Measurements from ENCODE around the gene PSG6.
"Not testable (repeated sequence)": the region's sequence is repeated elsewhere in the genome, so short reads cannot be mapped to it uniquely, and the experiment has no call there.

The PSG6 gene

GRCh38 chr19:42917634-42918033 is at the start of gene PSG6:
PSG6 (minus strand) TSS chr19:42917894; CDS start chr19:42917792, 102 bp downstream.
- DNase-seq = not testable (repeated sequence)

- DNase-seq = no peak
Observed at GRCh38 chr19:42965176-42965575, 47.5 kb upstream of the PSG6 start.

- DNase-seq = no peak
Observed at GRCh38 chr19:42961119-42961518, 43.4 kb upstream of the PSG6 start.

- DNase-seq = not testable (repeated sequence)
Observed at GRCh38 chr19:42952126-42952525, 34.4 kb upstream of the PSG6 start.

- not testable (repeated sequence) for DNase-seq
Observed at GRCh38 chr19:42951476-42951875, 33.8 kb upstream of the PSG6 start.

- DNase-seq = no peak
Observed at GRCh38 chr19:42942187-42942789, 24.6 kb upstream of the PSG6 start.

GRCh38 chr19:42937107-42937506 is 19.4 kb upstream of the PSG6 start, which contains the start of gene PSG7:
PSG7 (minus strand) TSS chr19:42937207; CDS start chr19:42937076, 131 bp downstream.
- not testable (repeated sequence) for DNase-seq

GRCh38 chr19:42934726-42935125 is 17.0 kb upstream of the PSG6 start:
- not testable (repeated sequence) for DNase-seq

GRCh38 chr19:42934183-42934582 is 16.5 kb upstream of the PSG6 start:
- DNase-seq = not testable (repeated sequence)

GRCh38 chr19:42933412-42933811 is 15.7 kb upstream of the PSG6 start:
- not testable (repeated sequence) for DNase-seq

GRCh38 chr19:42932485-42933101 is 14.9 kb upstream of the PSG6 start:
- DNase-seq = not testable (repeated sequence)

GRCh38 chr19:42930214-42930613 is 12.5 kb upstream of the PSG6 start:
- not testable (repeated sequence) for DNase-seq

- DNase-seq = no peak
Observed at GRCh38 chr19:42928896-42929295, 11.2 kb upstream of the PSG6 start.

GRCh38 chr19:42926781-42927180 is 9.1 kb upstream of the PSG6 start:
- no peak for DNase-seq

GRCh38 chr19:42923106-42923505 is 5.4 kb upstream of the PSG6 start:
- not testable (repeated sequence) for DNase-seq

- not testable (repeated sequence) for DNase-seq
Observed at GRCh38 chr19:42920971-42921370, 3.3 kb upstream of the PSG6 start.

- DNase-seq = no peak
Observed at GRCh38 chr19:42919757-42920079, 2.0 kb upstream of the PSG6 start.

- DNase-seq = not testable (repeated sequence)
Observed at GRCh38 chr19:42919070-42919756, 1.5 kb upstream of the PSG6 start.

- not testable (repeated sequence) for DNase-seq
Observed at GRCh38 chr19:42918377-42919069, 829 bp upstream of the PSG6 start.

GRCh38 chr19:42916931-42917330 is 763 bp downstream of the PSG6 start:
- DNase-seq = not testable (repeated sequence)

GRCh38 chr19:42913516-42913915 is 4.2 kb downstream of the PSG6 start:
- not testable (repeated sequence) for DNase-seq

- not testable (repeated sequence) for DNase-seq
Observed at GRCh38 chr19:42912941-42913340, 4.8 kb downstream of the PSG6 start.

GRCh38 chr19:42911731-42912130 is 6.0 kb downstream of the PSG6 start:
- not testable (repeated sequence) for DNase-seq

Data from NCI-H1436 (cell line).